Hepatocyte (in vitro differentiated cells): Measurements from ENCODE around the gene ARHGAP33. TPM values are rescaled to one million over a fixed set of nuclear protein-coding genes. Genes with fewer than 3 reads are reported as not detected.

ENCODE experiments used
- DNase-seq: peaks from one replicate; pipeline ENCODE4 v3.0.0-alpha.2; 2016; ENCODE audit warnings: low spot score
- H2AFZ ChIP-seq: fragments of 200-600 bp; sonication (generic); 2 replicates; pipeline ENCODE4 v1.6.0; 2016; ENCODE audit warnings: antibody characterized with exemption, mild to moderate bottlenecking
- H3K27ac ChIP-seq: fragments of 200-600 bp; sonication (generic); 2 replicates; pipeline ENCODE4 v1.5.1; 2016; ENCODE audit warnings: mild to moderate bottlenecking
- H3K27me3 ChIP-seq: fragments of 200-600 bp; sonication (generic); 2 replicates; pipeline ENCODE4 v1.6.1; 2016
- H3K36me3 ChIP-seq: fragments of 200-600 bp; sonication (generic); replicated peaks from 2 replicates; pipeline ENCODE4 v1.5.1; 2016; ENCODE audit warnings: low read depth; ENCODE audit not compliant: insufficient read depth
- H3K4me1 ChIP-seq: fragments of 200-600 bp; sonication (generic); 2 replicates; pipeline ENCODE4 v1.5.1; 2016; ENCODE audit warnings: mild to moderate bottlenecking, moderate library complexity; ENCODE audit not compliant: insufficient read depth
- H3K4me2 ChIP-seq: fragments of 200-600 bp; sonication (generic); 2 replicates; pipeline ENCODE4 v1.6.0; 2016
- H3K4me3 ChIP-seq: fragments of 200-600 bp; sonication (generic); 2 replicates; pipeline ENCODE4 v1.5.1; 2016; ENCODE audit warnings: mild to moderate bottlenecking
- H3K79me2 ChIP-seq: fragments of 200-600 bp; sonication (generic); 2 replicates; pipeline ENCODE4 v1.6.0; 2017; ENCODE audit warnings: mild to moderate bottlenecking
- H3K9me2 ChIP-seq: fragments of 200-600 bp; sonication (generic); replicated peaks from 2 replicates; pipeline ENCODE4 v1.6.0; 2017; ENCODE audit warnings: mild to moderate bottlenecking; ENCODE audit not compliant: insufficient read depth
- H3K9me3 ChIP-seq: fragments of 200-600 bp; sonication (generic); 2 replicates; pipeline ENCODE4 v1.5.1; 2016; ENCODE audit warnings: low read depth, mild to moderate bottlenecking
- H4K20me1 ChIP-seq: fragments of 200-600 bp; sonication (generic); 2 replicates; pipeline ENCODE4 v1.6.0; 2016; ENCODE audit warnings: mild to moderate bottlenecking; ENCODE audit not compliant: insufficient read depth, poor library complexity, severe bottlenecking
- CTCF ChIP-seq: fragments of 200-600 bp; sonication (generic); IDR thresholded peaks from 2 replicates; pipeline ENCODE4 v1.5.1; 2016; ENCODE audit warnings: antibody characterized with exemption, mild to moderate bottlenecking; ENCODE audit not compliant: poor library complexity
- EZH2 ChIP-seq: fragments of 200-600 bp; sonication (generic); IDR thresholded peaks from 2 replicates; pipeline ENCODE4 v1.6.1; 2016; ENCODE audit warnings: antibody characterized with exemption, mild to moderate bottlenecking, borderline replicate concordance
- EZH2phosphoT487 ChIP-seq: fragments of 200-600 bp; sonication (generic); IDR thresholded peaks from one replicate; pipeline ENCODE4 v1.6.1; 2018; ENCODE audit warnings: antibody characterized with exemption, mild to moderate bottlenecking, low read depth, moderate library complexity; ENCODE audit not compliant: unreplicated experiment, severe bottlenecking
- WGBS: methylation state at CpG from one replicate; pipeline ENCODE4 v1.1.6; 2016; ENCODE audit warnings: low lambda C conversion rate; ENCODE audit errors: missing lambda C conversion rate; 5-methylcytosine and 5-hydroxymethylcytosine counted together
- polyA plus RNA-seq: library from polyadenylated mRNA; unstranded; fragments of >200 nt; fragmentation: Nextera tagmentation; extraction: Ambion mirVana; gene quantifications from 2 replicates; pipeline ENCODE4 v1.2.1, GENCODE V29; 2016
- total RNA-seq: library from RNA; depleted of rRNA; stranded (reverse); fragments of >200 nt; gene quantifications from 2 replicates; pipeline ENCODE4 v1.2.3, GENCODE V29; 2014

The ARHGAP33 gene
- total and polyA plus RNA-seq, 2 experiments from 2014 or later, result 6.7 to 7.9 TPM

GRCh38 chr19:35801828-35802227 lies 26.5 kb downstream of the ARHGAP33 start:
- Histone ChIP-seq H3K4me1 (no peaks in the 10 kb centered on the region), H2AFZ (no peak overlapping the region), H3K4me2 (no peak overlapping the region), H3K9me2 (no peaks in the 10 kb centered on the region), H3K79me2 (no peaks in the 10 kb centered on the region), H3K36me3 (no peaks in the 10 kb centered on the region), H3K27ac (no peak overlapping the region), H4K20me1 (no peaks in the 10 kb centered on the region), H3K9me3 (no peaks in the 10 kb centered on the region), H3K4me3 (no peak overlapping the region), H3K27me3 (peaks cover 16% of the 10 kb centered on the region)
- 77% methylated on average over 3 of the region's 3 CpGs for WGBS
- DNase-seq, result no peak
- TF ChIP-seq EZH2phosphoT487, result no peak
- no peak for TF ChIP-seq CTCF
- no peak for TF ChIP-seq EZH2

- Histone ChIP-seq H3K27me3 (no peaks in the 10 kb centered on the region), H3K4me3 (no peak overlapping the region), H2AFZ (no peak overlapping the region), H3K4me2 (no peak overlapping the region), H3K4me1 (no peaks in the 10 kb centered on the region), H3K9me3 (no peaks in the 10 kb centered on the region), H3K27ac (no peak overlapping the region), H3K36me3 (no peaks in the 10 kb centered on the region), H4K20me1 (no peaks in the 10 kb centered on the region), H3K9me2 (no peaks in the 10 kb centered on the region), H3K79me2 (no peaks in the 10 kb centered on the region)
- WGBS, result 79% methylated on average over 5 of the region's 5 CpGs
- TF ChIP-seq EZH2 (no peak), CTCF (no peak), EZH2phosphoT487 (no peak)
- no peak for DNase-seq
These were observed 30.2 kb downstream of the ARHGAP33 start for GRCh38 chr19:35805526-35806102.

GRCh38 chr19:35806597-35806996 lies 31.2 kb downstream of the ARHGAP33 start:
- H3K4me2 ChIP-seq, result no peak overlapping the region
- WGBS, result 86% methylated on average over 18 of the region's 18 CpGs
- no peak for TF ChIP-seq CTCF
- TF ChIP-seq EZH2, result no peak
- TF ChIP-seq EZH2phosphoT487, result no peak
- H3K36me3 ChIP-seq, result no peaks in the 10 kb centered on the region
- H3K9me3 ChIP-seq, result no peaks in the 10 kb centered on the region
- H4K20me1 ChIP-seq, result no peaks in the 10 kb centered on the region
- no peaks in the 10 kb centered on the region for H3K79me2 ChIP-seq
- H3K27me3 ChIP-seq, result no peaks in the 10 kb centered on the region
- DNase-seq, result no peak
- H3K27ac ChIP-seq, result no peak overlapping the region
- no peak overlapping the region for H2AFZ ChIP-seq
- H3K4me3 ChIP-seq, result no peak overlapping the region
- H3K4me1 ChIP-seq, result no peaks in the 10 kb centered on the region
- H3K9me2 ChIP-seq, result no peaks in the 10 kb centered on the region
